HG03066 (cell line): ENCODE results near the gene EPHA8.

Experiments
- ATAC-seq: cut with Tn5 transposase; IDR thresholded peaks from one replicate; pipeline ENCODE4 v1.9.1; 2021; ENCODE audit warnings: low read depth; ENCODE audit not compliant: unreplicated experiment

Gene EPHA8

DNA sequence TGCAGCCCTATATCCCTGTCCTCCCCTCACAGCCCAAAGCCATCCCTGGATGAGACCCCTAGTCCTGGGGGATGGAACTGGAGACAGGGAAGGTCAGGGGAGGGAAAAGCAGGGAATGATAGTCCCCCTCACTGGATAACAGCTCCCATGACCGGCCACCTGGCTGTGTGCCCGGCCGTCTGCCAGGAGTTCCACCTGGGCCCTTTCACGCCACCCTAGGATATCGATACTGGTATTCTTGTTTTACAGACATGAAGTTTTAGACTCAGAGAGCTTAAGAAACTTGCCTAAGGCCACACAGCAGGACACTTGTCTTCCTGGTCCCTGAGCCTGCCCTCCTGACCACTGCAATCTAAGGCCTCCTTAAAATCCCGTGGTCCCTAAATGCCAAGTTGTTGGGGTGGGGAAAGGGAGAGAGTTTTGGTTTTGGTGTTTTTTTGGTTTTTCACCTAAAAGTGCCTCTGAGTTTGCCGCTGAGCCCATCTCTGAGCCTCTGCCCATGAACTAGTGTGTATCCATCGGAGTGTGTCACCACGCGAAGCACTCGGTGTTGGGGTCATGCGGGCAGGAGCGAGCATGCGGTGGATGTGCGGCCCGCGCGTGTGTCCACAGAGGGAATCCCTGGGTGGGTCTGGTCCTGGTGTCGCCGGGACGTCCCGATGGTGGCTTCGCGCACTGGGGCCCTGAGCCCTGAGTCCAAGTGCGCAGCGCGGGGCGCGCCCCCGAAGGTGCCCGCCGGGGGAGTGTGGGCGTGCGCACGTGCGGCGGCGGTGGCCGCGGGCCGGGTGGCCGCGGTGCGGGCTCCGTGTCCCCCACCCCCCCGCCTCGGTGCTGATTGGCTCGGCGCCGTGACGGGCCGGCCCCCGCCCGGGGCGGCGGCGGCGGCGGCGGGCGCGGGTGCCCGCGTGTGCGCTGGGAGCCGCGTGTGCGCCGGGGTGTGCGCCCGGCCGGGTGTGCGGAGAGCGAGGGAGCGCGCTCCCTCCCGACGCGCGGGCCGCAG lies at the start of gene EPHA8:
Gene EPHA8, plus strand, starts transcription at position 906 of the 1,000 bp plus-strand sequence. CDS start 147 bp downstream, outside the sequence.
- no peak for ATAC-seq

DNA sequence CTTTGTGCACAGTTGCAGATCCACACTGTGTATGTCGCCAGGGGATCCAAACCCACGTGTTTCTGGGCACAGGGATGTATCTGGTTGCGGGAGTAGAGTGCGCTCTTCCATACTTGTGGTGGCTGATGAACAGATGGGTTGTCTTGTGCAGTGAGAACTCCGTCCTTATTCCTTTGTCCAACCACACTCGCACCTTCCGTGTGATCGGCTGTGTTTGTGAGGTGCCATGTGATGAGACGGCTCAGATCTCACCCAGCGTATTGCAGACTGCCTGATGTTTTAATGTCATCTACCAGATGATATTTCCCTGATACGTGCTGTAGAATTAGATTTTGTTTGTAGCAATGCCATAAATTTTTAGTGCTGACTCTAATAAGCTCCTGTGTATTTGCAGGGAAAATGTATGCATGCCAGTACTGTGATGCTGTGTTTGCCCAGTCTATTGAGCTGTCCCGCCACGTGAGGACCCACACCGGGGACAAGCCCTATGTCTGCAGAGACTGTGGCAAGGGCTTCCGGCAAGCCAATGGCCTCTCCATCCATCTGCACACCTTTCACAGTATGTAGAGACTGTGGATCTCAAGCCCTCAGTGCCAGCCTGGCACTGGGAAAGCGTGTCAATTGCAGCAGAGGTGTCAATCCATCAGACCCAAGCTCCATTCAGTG lies 46.2 kb upstream of the EPHA8 start:
- ATAC-seq, result no peak

DNA sequence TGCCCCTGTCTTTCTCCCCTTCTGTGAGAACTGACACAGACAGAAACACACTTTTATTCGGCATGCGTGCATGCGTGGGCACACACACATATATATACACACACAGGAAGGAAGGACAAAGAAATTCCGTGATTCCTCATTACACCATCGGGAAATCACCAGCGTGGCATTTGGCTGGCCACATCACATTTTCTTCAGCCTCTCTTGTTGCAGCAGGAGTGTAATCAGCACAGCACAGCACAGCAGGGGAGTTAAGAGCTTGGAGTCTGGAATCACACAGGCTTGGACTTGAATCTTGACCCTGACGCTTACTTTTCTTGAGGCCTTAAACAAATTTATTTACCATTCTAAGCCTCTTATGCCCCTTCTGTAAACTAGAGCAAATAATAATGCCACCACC lies 45.3 kb upstream of the EPHA8 start:
- ATAC-seq, result no peak

DNA sequence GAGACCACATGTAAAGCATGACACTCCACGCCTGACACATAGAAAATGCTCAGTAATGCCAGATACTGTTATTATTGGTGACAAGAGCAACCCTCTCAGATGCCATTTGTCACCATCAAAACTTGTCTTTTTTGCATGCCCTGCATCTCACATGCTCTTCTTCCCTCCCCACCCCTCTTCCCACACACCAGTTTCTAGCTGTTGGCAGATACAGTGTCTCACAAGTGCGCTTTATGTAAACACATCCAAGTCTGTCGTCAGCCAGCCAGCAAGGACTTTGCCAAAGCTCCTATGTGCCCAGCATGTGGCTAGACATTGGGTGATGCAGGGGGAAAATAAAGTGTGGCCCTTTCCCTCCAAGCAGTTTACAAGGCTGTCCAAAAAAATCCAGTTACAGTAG lies 44.9 kb upstream of the EPHA8 start:
- ATAC-seq, result no peak

DNA sequence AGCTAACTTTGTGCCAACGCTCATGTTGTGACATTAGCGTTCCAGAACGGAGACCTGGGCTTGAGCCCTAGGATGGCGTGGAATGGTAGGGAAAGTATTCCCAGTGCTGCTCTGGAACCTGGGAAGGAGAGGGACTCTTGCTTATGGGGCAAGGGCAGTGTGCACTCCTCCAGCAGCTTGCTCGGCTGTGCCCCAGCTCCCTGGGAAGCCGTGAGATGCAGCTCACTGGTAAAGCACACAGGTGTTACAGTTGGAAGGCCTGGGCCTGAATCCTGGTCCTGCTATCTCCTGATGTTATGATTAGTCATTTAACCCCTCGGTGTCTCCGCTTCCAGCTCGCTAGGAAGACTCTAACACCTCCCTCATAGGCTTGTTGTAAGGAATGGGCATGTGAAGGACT lies 42.4 kb upstream of the EPHA8 start:
- ATAC-seq, result no peak

DNA sequence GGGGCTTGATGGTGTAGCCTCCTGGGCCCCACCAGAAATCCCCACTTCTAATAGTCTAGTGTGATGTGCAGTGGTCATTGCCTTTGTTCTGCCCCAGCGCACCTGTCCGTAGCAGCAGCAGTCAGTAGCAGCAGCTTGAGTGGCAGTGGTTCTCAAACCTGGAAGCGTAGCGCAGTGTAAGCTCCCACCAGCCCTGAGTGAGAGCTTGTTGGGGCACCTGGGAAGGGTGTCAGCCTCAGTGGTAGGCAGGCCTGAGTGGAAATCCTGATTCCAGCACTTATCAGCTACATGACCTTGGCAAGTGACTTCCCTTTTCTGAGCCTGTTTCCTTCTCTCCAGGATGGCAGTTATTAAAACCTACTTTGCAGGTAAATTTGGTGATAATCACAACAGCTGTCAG lies 41.6 kb upstream of the EPHA8 start:
- ATAC-seq, result no peak

DNA sequence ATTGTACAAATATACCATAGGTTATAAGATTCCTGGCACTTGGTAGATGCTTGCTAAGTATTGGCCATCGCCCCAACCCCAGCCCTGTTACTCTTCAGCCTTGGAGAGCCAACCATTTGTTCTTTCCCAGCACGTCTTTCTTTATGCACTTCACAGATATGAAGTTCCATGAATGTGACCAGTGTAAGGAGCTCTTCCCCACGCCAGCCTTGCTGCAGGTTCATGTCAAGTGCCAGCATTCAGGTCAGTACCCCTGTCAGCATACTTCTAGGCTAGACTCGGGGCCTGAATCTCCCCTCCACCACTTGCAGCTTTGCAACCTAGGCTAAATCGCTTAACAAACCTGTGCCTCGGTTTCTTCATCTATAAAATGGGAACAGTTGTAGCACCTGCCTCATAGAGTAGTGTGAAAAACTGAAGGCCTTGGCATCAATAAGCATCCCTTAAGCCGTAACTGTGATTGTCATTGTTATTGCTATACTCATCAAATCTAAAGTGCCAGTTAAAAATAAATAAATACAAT lies 41.0 kb upstream of the EPHA8 start:
- no peak for ATAC-seq

DNA sequence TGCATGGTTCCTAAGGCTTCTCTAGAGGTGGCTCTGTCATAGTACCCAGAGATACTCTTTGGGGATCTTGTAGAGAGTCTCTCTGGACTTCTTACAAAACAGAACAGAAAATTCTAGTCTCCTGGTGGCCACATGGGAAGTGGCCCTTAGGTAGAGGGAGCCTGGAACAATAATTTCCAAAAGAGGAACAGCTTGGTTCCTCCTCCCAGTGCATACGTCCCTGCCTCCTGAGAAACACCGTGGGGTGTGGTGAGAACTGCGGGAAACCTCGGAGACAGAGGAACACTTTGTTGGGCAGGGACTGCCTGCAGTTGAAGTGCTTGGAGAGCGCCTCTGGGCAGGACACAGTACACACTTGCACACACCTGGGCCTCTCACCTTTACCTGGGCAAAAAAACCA lies 38.8 kb upstream of the EPHA8 start:
- no peak for ATAC-seq

DNA sequence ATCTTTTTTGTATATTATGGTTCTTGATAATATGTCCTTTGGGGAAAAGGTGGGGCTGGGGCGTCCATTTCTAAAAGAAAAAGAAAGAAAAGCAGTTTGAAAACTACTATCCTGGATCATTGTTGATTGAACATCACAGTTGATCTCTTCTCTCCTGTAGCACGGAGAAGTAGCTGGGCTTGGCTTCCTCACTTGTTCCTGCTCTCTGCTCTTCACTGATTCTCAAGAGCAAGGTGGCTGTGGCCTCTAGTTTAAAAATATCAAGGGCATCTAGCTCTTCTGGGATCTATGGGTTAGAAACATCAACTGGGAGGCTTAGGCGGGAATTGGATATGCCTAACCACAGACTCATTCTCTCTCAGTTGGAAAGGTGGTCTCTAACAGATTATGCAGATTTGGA lies 38.1 kb upstream of the EPHA8 start:
- ATAC-seq, result no peak

DNA sequence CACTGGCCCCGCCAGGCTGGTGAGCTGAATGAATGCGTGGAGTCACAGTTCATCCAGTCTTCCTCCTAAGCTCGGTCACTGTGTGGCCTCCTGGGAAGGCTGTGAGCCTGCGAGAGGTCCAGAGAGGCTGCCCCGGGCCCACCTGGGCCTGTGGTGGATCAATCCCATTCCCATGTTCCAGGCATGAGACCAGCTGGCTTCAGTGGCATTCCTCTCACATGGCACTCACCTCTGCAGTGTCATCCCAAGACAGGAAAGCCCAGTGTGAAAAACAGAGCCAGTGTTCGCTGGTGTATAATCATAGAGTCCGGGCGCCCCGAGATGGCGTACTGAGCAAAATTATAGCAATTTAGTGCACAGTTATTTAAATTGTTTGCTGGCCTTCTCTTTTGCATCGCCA lies 37.6 kb upstream of the EPHA8 start:
- no peak for ATAC-seq

DNA sequence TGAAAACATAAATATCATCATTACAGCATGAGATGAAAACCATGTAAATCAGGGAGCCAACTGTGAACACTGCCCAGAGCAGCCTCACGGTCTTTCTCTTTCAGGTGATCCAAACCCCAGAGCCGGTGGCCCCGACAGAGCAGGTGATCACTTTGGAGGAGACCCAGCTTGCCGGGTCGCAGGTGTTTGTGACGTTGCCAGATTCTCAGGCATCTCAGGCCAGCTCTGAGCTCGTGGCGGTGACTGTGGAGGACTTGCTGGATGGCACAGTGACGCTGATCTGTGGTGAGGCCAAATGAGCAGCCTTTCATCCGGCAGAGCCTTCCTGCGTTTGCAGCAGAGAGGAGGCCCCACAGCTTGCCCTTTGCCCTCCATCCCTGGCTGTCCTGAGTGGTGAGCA lies 37.2 kb upstream of the EPHA8 start:
- ATAC-seq, result no peak

DNA sequence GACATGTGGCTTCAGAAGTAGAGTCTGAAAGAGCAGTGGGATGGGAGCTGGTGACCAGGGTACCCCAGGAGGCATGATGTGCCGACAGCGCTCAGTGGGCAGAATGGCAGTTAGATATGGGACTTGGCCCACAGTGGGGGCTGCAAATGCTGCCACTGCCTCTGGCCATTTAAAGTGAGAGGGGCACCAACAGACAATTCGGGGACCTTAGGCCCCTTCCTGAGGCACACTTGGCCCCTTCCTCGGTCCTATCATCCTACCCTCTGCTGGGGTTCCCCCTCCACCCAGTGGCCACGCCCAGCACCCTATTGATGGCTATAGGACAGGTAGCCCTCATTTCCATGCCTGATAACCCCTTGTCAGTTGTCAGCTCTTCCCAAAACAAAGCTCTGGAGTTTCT lies 36.6 kb upstream of the EPHA8 start:
- no peak for ATAC-seq

DNA sequence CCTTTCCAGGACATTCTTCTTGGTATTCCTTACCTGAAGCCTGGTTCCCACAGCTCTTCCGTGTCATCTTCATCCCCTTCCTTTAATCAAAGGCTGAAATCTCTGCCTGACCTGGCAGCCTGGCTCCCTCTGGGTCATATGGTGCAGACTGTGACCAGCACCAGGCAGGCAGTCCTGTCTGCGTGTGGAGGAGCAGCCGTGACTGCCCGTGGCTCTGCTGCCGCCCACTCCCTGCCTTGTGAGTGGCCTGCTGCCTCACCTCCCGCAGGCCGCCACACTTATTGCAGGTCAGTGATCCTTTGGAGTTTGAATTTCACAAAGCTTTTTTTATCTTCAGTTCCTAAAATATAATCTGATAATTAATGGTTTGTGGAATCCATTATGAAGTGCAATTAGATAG lies 36.2 kb upstream of the EPHA8 start:
- no peak for ATAC-seq

DNA sequence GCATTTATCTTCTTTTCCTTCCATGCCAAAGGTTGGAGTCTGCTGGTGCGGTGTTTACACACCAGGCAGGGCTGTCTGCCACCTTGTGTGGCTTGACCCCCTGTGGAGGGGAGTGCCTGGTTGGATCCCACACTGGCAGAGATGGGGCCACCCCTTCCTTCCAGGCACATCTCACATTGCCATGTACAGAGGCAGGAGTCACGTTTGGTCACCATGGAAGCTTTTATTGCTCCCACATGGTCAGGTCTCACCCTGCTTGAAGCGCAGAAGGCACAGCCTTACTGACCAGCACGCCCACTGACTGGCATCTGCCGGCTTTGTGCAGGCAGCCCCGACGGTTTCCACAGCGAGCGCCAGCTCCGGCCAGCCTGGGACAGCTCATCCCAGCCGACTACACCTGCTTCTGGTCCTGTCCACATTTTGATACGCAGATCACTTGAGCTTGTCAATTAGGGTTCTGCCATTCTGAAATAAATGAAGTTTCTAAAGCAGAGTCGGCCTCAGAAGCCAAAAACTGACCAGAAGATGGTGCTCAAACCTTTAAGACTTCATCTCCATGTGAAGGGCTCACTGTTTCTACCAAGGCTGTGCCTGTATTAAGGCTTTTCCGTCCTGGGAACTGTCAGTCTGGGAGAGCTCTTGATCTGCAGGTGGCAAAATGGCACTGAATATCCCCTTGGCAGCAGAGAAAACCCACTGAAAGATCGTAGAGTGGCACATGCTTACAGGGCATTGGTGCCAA lies 35.6 kb upstream of the EPHA8 start:
- no peak for ATAC-seq

DNA sequence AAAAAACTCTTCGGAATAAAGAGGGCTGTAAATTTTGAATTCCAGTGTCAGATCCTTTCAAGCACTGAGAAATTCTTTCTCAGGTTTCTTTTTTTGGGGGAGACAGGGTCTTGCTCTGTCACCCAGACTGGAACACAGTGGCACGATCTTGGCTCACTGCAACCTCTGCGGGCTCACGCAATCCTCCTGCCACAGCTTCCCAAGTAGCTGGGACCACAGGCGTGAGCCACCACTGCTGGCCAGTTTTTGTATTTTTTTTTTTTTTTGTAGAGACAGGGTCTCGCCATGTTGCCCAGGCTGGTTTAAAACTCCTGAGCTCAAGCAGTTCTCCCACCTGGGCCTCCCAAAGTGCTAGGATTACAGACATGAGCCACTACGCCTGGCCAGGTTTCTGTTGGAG lies 34.8 kb upstream of the EPHA8 start:
- ATAC-seq, result no peak

DNA sequence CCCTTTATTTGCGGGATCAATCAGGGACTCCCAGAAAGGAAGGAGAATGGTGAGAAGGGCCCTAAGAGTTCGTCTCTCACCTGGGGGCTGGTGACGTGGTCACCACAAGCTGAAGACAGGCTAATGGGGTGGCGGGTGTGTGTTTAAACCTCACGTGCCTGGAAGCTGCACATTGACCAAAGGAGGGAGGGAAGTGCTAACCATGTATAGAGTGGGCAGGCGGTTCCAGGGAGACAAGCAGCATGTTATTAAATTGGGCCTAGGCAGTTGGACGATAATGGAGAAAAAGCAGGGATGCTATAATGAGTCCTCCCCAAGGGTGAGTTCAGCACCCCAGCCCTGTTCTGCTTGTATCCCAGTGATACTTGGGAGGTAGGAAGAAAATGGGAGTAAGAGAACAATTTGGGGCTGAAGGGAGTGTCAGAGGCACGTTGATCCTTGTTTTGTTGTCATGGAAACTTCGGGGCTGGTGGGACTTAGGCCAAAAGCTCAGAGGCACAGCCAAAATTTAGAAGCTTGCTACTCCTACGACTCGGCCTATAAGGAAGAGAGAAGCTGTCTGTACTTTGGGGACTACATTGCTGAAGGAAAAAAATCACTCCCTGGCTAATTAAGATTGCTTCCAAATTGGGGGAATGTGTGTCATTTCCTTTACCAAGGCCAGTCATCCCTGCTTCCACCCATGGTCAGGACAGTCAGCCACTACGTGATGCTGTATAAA lies 33.2 kb upstream of the EPHA8 start:
- no peak for ATAC-seq

DNA sequence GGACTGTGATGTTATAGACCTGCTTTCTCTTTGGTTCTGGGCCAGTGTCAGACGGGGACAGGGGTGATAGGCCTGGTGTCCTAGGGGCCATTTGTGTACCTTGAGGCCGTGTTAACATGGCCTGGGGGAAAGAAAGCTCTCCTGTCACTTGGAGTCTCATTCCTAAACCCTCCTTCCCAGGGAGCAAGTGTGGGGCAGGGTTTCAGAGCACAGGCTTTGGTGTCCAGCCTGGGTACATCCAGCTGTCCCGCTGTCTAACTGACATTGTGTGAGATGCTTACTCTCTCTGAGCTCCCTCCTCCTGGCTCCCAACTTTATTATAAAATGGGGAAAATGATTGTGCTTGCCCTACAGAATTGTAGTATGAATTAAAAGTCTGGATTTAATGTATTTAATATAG lies 32.6 kb upstream of the EPHA8 start:
- ATAC-seq, result no peak

DNA sequence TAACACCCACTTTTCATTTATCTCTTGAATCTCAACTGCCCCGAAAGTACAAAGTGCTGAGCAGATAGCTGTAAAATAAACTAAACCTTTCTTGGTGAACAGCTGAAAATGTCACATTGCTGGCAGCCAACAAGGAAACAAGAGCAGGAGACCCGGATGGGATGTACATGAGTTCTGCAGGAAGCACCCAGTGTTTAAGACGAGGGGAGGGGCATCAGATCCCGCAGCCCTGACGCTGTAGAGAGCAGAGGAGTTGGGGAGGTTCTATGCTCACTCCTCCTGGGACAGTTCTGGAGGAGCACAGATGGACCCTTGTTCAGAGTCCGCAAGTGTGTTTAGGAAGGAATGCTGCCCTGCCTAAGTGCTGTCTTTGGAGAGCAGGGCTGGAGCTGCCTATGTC lies 32.0 kb upstream of the EPHA8 start:
- no peak for ATAC-seq

DNA sequence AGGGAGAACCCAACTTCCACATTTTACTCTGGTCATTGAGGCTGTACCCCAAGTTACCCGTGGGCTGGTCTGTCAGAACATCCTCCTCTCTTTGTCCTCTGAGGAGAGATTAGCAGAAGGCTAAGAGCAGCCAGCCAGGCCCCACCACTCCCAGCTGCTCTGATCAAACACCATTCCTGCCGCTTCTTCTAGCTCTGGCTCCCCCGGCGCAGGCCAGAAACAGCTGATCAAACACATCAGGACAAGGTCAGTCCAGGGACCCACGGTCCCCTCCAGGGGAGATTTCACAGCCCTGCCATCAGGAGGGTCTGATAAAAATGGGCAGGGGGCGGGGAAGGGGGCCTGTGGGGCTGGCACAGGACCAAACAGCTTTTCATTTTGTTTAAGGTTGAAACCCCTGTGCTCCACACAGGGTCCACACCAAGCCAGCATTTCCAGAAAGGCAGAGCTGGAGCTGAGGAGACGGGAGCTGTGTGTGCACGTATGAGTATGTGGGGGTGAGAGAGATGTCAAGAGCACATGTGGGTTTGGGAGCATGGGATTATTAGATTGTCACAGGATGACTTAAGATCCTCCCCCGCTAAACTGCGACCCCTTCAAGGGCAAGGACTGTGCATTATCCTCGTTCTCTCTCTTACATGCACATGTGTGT lies 29.9 kb upstream of the EPHA8 start:
- ATAC-seq, result no peak

DNA sequence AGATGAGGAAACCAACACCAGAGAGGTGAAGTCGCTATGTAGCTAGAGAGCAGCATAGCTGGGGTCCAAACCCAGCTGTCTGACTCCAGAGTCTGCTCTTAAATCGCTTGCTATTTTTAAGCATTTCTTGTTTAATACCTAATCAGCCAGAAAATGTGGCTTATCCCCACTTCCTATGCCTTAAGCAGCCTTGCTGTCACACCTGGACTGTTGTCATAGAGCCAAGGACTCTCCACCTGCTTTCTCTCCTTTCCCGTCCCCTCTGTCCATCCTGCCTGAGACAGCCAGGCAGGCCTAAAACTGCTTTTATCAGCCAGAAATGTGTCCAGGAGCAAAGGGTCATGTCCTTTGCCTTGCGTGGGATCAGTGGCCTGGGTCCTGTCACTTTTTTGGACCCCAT lies 28.3 kb upstream of the EPHA8 start:
- ATAC-seq, result no peak
